ENCODE data around the gene KCNQ1OT1. TPM values are rescaled to one million over a fixed set of nuclear protein-coding genes. Genes with fewer than 3 reads are reported as not detected.

KCNQ1OT1 gene
- polyA plus RNA-seq, 1 of the 3 experiments (the other 2 are of a cell fraction), result 0.03 TPM

- WGBS (ENCODE audit: low lambda C conversion rate), result 77% methylated on average over 11 of the region's 15 CpGs
- Histone ChIP-seq H3K4me1 (ENCODE audit: control insufficient read depth in 1 of 2, insufficient read depth in 2 of 2, low read depth in 1 of 2, low read length in 1 of 2) (peaks cover 0 to 25% of the 10 kb centered on the region in 2 experiments; a peak in 1 of 4 replicates), H3K27ac (ENCODE audit: low read depth in 2 of 2, low read length in 1 of 2) (no peak overlapping the region), H3K4me2 (no peak overlapping the region), H3K27me3 (ENCODE audit: insufficient read depth) (no peaks in the 10 kb centered on the region), H3K36me3 (replicated peaks in 1 of 2; ENCODE audit: control insufficient read depth in 1 of 2, insufficient read depth in 2 of 2, low read length in 1 of 2) (no peaks in the 10 kb centered on the region), H3K9me3 (no peaks in the 10 kb centered on the region), H3K4me3 (ENCODE audit: low read depth in 2 of 2, low read length in 1 of 2) (no peak overlapping the region), H2AFZ (ENCODE audit: low read depth) (no peak overlapping the region), H3K9me2 (no peaks in the 10 kb centered on the region), H3K79me2 (ENCODE audit: insufficient read depth) (no peaks in the 10 kb centered on the region), H4K20me1 (ENCODE audit: insufficient read depth) (no peaks in the 10 kb centered on the region), H3F3A (replicated peaks; ENCODE audit: insufficient read depth) (no peaks in the 10 kb centered on the region), H3K9ac (no peak overlapping the region)
- POLR2A ChIA-PET, result no interaction called here
- CTCF ChIA-PET, result interaction anchor here (0.6 to 4.9 kb wide), 3 partner anchors 44 to 316 kb away, joined by 3 to 24 read pairs (median 3); no protein-coding TSS in a partner anchor
- no peak for DNase-seq
- TF ChIP-seq EP300 (IDR thresholded peaks at IDR 0.05; ENCODE audit: borderline replicate concordance in 1 of 2, low read depth in 1 of 2, low read length in 1 of 2), result no peak
Observed at GRCh38 chr11:2576111-2576510, 123.7 kb downstream of the KCNQ1OT1 start.

GRCh38 chr11:2575591-2576051 lies 124.2 kb downstream of the KCNQ1OT1 start:
- Histone ChIP-seq H3K79me2 (ENCODE audit: insufficient read depth) (no peaks in the 10 kb centered on the region), H3K9ac (no peak overlapping the region), H3K27me3 (ENCODE audit: insufficient read depth) (no peaks in the 10 kb centered on the region), H2AFZ (ENCODE audit: low read depth) (no peak overlapping the region), H3K9me3 (no peaks in the 10 kb centered on the region), H3F3A (replicated peaks; ENCODE audit: insufficient read depth) (no peaks in the 10 kb centered on the region), H3K27ac (ENCODE audit: low read depth in 2 of 2, low read length in 1 of 2) (no peak overlapping the region), H3K4me1 (ENCODE audit: control insufficient read depth in 1 of 2, insufficient read depth in 2 of 2, low read depth in 1 of 2, low read length in 1 of 2) (peaks cover 0 to 20% of the 10 kb centered on the region in 2 experiments; a peak in 1 of 4 replicates), H3K36me3 (replicated peaks in 1 of 2; ENCODE audit: control insufficient read depth in 1 of 2, insufficient read depth in 2 of 2, low read length in 1 of 2) (no peaks in the 10 kb centered on the region), H4K20me1 (ENCODE audit: insufficient read depth) (no peaks in the 10 kb centered on the region), H3K9me2 (no peaks in the 10 kb centered on the region), H3K4me2 (no peak overlapping the region), H3K4me3 (ENCODE audit: low read depth in 2 of 2, low read length in 1 of 2) (no peak overlapping the region)
- ChIA-PET CTCF (interaction anchor here (0.6 to 4.9 kb wide), 2 partner anchors 43 to 127 kb away, joined by 3 to 24 read pairs; no protein-coding TSS in a partner anchor), POLR2A (no interaction called here)
- DNase-seq, result no peak
- 73% methylated on average over 12 of the region's 17 CpGs for WGBS (ENCODE audit: low lambda C conversion rate)
- TF ChIP-seq, protein P1, sequence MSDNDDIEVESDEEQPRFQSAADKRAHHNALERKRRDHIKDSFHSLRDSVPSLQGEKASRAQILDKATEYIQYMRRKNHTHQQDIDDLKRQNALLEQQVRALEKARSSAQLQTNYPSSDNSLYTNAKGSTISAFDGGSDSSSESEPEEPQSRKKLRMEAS (IDR thresholded peaks at IDR 0.05; ENCODE audit: low read depth), result no peak
- TF ChIP-seq TEAD4 (IDR thresholded peaks at IDR 0.05; ENCODE audit: borderline replicate concordance, insufficient read depth) (no peak), RXRA (IDR thresholded peaks at IDR 0.05; ENCODE audit: borderline replicate concordance, low read depth) (no peak), SMC3 (IDR thresholded peaks at IDR 0.05; ENCODE audit: low read depth, low read length) (no peak), USF2 (IDR thresholded peaks at IDR 0.05; ENCODE audit: borderline replicate concordance, low read depth, low read length) (no peak)

GRCh38 chr11:2574553-2575535 lies 125.0 kb downstream of the KCNQ1OT1 start:
- CTCF ChIA-PET, result interaction anchor here (0.6 to 4.9 kb wide), 4 partner anchors 43 to 313 kb away, joined by 3 to 24 read pairs (median 4); no protein-coding TSS in a partner anchor
- Histone ChIP-seq H3K27me3 (ENCODE audit: insufficient read depth) (no peaks in the 10 kb centered on the region), H2AFZ (ENCODE audit: low read depth) (no peak overlapping the region), H3K79me2 (ENCODE audit: insufficient read depth) (no peaks in the 10 kb centered on the region), H3K4me1 (ENCODE audit: control insufficient read depth in 1 of 2, insufficient read depth in 2 of 2, low read depth in 1 of 2, low read length in 1 of 2) (peaks cover 0 to 12% of the 10 kb centered on the region in 2 experiments; a peak in 1 of 4 replicates), H3K4me3 (ENCODE audit: low read depth in 2 of 2, low read length in 1 of 2) (no peak overlapping the region), H3K9me3 (no peaks in the 10 kb centered on the region), H3K36me3 (replicated peaks in 1 of 2; ENCODE audit: control insufficient read depth in 1 of 2, insufficient read depth in 2 of 2, low read length in 1 of 2) (no peaks in the 10 kb centered on the region), H3K4me2 (no peak overlapping the region), H4K20me1 (ENCODE audit: insufficient read depth) (no peaks in the 10 kb centered on the region), H3K27ac (ENCODE audit: low read depth in 2 of 2, low read length in 1 of 2) (no peak overlapping the region), H3F3A (replicated peaks; ENCODE audit: insufficient read depth) (no peaks in the 10 kb centered on the region), H3K9ac (no peak overlapping the region), H3K9me2 (no peaks in the 10 kb centered on the region)
- POLR2A ChIA-PET, result no interaction called here
- 73% methylated on average over 20 of the region's 45 CpGs for WGBS (ENCODE audit: low lambda C conversion rate)
- DNase-seq, result no peak
- TF ChIP-seq GABPA (IDR thresholded peaks at IDR 0.05; ENCODE audit: low read depth) (no peak), RAD21 (IDR thresholded peaks at IDR 0.05; ENCODE audit: low read length) (no peak), CTCF (IDR thresholded peaks at IDR 0.05) (no peak), SMC3 (IDR thresholded peaks at IDR 0.05; ENCODE audit: low read depth, low read length) (no peak), CHD2 (IDR thresholded peaks at IDR 0.05; ENCODE audit: low read length, partially characterized antibody) (no peak), JUND (IDR thresholded peaks at IDR 0.05) (no peak), USF1 (IDR thresholded peaks at IDR 0.05; ENCODE audit: borderline replicate concordance, low read depth) (no peak)
- TF ChIP-seq, protein P2, sequence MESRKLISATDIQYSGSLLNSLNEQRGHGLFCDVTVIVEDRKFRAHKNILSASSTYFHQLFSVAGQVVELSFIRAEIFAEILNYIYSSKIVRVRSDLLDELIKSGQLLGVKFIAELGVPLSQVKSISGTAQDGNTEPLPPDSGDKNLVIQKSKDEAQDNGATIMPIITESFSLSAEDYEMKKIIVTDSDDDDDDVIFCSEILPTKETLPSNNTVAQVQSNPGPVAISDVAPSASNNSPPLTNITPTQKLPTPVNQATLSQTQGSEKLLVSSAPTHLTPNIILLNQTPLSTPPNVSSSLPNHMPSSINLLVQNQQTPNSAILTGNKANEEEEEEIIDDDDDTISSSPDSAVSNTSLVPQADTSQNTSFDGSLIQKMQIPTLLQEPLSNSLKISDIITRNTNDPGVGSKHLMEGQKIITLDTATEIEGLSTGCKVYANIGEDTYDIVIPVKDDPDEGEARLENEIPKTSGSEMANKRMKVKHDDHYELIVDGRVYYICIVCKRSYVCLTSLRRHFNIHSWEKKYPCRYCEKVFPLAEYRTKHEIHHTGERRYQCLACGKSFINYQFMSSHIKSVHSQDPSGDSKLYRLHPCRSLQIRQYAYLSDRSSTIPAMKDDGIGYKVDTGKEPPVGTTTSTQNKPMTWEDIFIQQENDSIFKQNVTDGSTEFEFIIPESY (IDR thresholded peaks at IDR 0.05; ENCODE audit: borderline replicate concordance, low read depth), result no peak

Data from SK-N-SH (cell line).